ENCODE results near the gene SLC44A3. TPM values are rescaled to one million over a fixed set of nuclear protein-coding genes. Genes with fewer than 3 reads are reported as not detected.
A peak's percentile ranks its signal among the peaks of the same experiment; 100 is the strongest.

SLC44A3 gene
- polyA plus RNA-seq, 1 of the 3 experiments (the other 2 are of a cell fraction) = 2.6 TPM

DNA sequence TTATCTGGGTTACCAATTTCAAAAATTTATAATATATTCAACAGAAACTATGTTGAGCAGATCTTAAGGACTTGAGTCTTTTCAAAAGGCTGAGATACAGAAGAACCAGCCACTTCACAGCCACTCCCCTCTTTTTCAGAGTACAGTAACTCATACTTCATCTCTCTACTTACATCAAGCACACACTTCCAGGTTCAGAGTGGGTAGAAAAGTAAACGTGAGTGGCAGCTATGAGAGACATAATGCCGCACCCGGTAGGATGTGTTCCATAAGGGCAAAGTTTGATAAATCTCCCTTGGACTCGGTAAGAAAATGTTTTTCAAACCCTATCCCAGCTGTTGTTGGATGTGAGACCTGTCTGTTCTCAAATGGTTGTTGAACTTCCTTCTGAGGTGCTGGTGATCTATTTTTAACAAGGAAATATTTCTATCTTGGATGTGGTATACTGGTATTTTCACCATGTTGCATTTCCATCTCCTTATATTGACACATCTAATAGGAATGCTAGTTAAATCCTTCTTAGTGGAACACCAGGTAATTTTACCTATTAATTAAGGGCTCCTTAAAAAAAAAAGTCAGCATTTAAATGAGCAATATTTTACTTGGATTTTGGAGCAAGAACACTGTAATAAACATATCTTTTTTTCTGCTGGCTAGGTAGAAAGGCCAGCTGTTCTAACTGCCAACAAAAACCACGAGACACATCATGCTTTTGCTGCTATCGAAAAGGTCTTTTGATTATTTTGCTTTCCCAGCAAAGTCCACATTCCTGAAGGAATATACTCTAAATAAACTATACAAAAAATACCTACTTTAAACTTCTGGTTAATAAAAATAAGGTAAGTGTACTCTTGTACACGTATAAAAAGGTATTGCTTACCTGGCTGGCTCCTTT lies 78.6 kb downstream of the SLC44A3 start:
- H3K9ac ChIP-seq = no peak overlapping the region
- CTCF ChIA-PET = interaction anchor here (1.2 to 3.5 kb wide), 3 partner anchors 44 to 145 kb away, joined by 4 to 19 read pairs (median 4); no protein-coding TSS in a partner anchor
- peaks cover 52% of the 10 kb centered on the region for H3K79me2 ChIP-seq (ENCODE audit: insufficient read depth)
- POLR2A ChIA-PET = no interaction called here
- no peak overlapping the region for H3K4me3 ChIP-seq (ENCODE audit: low read depth in 2 of 2, low read length in 1 of 2)
- no peaks in the 10 kb centered on the region for H3K9me2 ChIP-seq
- H3K4me2 ChIP-seq = no peak overlapping the region
- no peaks in the 10 kb centered on the region for H3K27me3 ChIP-seq (ENCODE audit: insufficient read depth)
- TF ChIP-seq FOSL2 (IDR thresholded peaks at IDR 0.05; ENCODE audit: borderline replicate concordance, low read depth) (no peak), SIN3A (IDR thresholded peaks at IDR 0.05; ENCODE audit: borderline replicate concordance, low read depth, low read length) (no peak), TAF1 (IDR thresholded peaks at IDR 0.05; ENCODE audit: borderline replicate concordance, low read depth, low read length) (no peak), FOXJ3 (CRISPR knock-in tag; IDR thresholded peaks at IDR 0.05) (no peak), CHD2 (IDR thresholded peaks at IDR 0.05; ENCODE audit: low read length, partially characterized antibody) (no peak), YY1 (IDR thresholded peaks at IDR 0.05; ENCODE audit: low read depth) (no peak), EZH2phosphoT487 (IDR thresholded peaks at IDR 0.05; ENCODE audit: borderline replicate concordance, low read depth) (no peak), NFIC (IDR thresholded peaks at IDR 0.05; ENCODE audit: borderline replicate concordance) (no peak), JUND (IDR thresholded peaks at IDR 0.05) (no peak), RCOR1 (IDR thresholded peaks at IDR 0.05; ENCODE audit: low read length) (no peak)
- TF ChIP-seq, protein P1, sequence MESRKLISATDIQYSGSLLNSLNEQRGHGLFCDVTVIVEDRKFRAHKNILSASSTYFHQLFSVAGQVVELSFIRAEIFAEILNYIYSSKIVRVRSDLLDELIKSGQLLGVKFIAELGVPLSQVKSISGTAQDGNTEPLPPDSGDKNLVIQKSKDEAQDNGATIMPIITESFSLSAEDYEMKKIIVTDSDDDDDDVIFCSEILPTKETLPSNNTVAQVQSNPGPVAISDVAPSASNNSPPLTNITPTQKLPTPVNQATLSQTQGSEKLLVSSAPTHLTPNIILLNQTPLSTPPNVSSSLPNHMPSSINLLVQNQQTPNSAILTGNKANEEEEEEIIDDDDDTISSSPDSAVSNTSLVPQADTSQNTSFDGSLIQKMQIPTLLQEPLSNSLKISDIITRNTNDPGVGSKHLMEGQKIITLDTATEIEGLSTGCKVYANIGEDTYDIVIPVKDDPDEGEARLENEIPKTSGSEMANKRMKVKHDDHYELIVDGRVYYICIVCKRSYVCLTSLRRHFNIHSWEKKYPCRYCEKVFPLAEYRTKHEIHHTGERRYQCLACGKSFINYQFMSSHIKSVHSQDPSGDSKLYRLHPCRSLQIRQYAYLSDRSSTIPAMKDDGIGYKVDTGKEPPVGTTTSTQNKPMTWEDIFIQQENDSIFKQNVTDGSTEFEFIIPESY (IDR thresholded peaks at IDR 0.05; ENCODE audit: borderline replicate concordance, low read depth) = no peak
- TF ChIP-seq, protein P2, sequence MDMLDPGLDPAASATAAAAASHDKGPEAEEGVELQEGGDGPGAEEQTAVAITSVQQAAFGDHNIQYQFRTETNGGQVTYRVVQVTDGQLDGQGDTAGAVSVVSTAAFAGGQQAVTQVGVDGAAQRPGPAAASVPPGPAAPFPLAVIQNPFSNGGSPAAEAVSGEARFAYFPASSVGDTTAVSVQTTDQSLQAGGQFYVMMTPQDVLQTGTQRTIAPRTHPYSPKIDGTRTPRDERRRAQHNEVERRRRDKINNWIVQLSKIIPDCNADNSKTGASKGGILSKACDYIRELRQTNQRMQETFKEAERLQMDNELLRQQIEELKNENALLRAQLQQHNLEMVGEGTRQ (IDR thresholded peaks at IDR 0.05; ENCODE audit: borderline replicate concordance, low read depth, low read length) = no peak
- TF ChIP-seq, protein P3, sequence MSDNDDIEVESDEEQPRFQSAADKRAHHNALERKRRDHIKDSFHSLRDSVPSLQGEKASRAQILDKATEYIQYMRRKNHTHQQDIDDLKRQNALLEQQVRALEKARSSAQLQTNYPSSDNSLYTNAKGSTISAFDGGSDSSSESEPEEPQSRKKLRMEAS (IDR thresholded peaks at IDR 0.05; ENCODE audit: low read depth) = no peak
- TF ChIP-seq, protein P4, sequence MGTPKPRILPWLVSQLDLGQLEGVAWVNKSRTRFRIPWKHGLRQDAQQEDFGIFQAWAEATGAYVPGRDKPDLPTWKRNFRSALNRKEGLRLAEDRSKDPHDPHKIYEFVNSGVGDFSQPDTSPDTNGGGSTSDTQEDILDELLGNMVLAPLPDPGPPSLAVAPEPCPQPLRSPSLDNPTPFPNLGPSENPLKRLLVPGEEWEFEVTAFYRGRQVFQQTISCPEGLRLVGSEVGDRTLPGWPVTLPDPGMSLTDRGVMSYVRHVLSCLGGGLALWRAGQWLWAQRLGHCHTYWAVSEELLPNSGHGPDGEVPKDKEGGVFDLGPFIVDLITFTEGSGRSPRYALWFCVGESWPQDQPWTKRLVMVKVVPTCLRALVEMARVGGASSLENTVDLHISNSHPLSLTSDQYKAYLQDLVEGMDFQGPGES (IDR thresholded peaks at IDR 0.05; ENCODE audit: low read depth, low read length) = no peak
- TF ChIP-seq, protein P5, sequence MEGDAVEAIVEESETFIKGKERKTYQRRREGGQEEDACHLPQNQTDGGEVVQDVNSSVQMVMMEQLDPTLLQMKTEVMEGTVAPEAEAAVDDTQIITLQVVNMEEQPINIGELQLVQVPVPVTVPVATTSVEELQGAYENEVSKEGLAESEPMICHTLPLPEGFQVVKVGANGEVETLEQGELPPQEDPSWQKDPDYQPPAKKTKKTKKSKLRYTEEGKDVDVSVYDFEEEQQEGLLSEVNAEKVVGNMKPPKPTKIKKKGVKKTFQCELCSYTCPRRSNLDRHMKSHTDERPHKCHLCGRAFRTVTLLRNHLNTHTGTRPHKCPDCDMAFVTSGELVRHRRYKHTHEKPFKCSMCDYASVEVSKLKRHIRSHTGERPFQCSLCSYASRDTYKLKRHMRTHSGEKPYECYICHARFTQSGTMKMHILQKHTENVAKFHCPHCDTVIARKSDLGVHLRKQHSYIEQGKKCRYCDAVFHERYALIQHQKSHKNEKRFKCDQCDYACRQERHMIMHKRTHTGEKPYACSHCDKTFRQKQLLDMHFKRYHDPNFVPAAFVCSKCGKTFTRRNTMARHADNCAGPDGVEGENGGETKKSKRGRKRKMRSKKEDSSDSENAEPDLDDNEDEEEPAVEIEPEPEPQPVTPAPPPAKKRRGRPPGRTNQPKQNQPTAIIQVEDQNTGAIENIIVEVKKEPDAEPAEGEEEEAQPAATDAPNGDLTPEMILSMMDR (IDR thresholded peaks at IDR 0.05) = no peak
- DNase-seq = no peak
- peaks cover 4 to 7% of the 10 kb centered on the region in 2 experiments; a peak in 3 of 4 replicates for H3K4me1 ChIP-seq (ENCODE audit: control insufficient read depth in 1 of 2, insufficient read depth in 2 of 2, low read depth in 1 of 2, low read length in 1 of 2)
- H4K20me1 ChIP-seq (ENCODE audit: insufficient read depth) = peaks cover 19% of the 10 kb centered on the region
- H3F3A ChIP-seq (replicated peaks; ENCODE audit: insufficient read depth) = peaks cover 37% of the 10 kb centered on the region
- H2AFZ ChIP-seq (ENCODE audit: low read depth) = no peak overlapping the region
- 94% methylated on average over 7 of the region's 7 CpGs for WGBS (ENCODE audit: low lambda C conversion rate)
- H3K27ac ChIP-seq (ENCODE audit: low read depth in 2 of 2, low read length in 1 of 2) = peak overlapping the region in 1 of 2 experiments; percentile 55; a peak in 2 of 4 replicates
- H3K9me3 ChIP-seq = no peaks in the 10 kb centered on the region
- peaks cover 86% of the 10 kb centered on the region in 2 experiments for H3K36me3 ChIP-seq (replicated peaks in 1 of 2; ENCODE audit: control insufficient read depth in 1 of 2, insufficient read depth in 2 of 2, low read length in 1 of 2)

All from SK-N-SH (cell line).